ENCODE results near the gene SLC16A3. TPM values are rescaled to one million over a fixed set of nuclear protein-coding genes. Genes with fewer than 3 reads are reported as not detected.

The SLC16A3 gene
- total and polyA plus RNA-seq, 9 of the 15 experiments (the other 6 are each of a cell fraction or from before 2014, with no cell fraction given): 0.11 to 5.4 (median 1.2) TPM; not detected in 2

GRCh38 chr17:82236142-82236971 is 7.5 kb downstream of the SLC16A3 start (continued):
- TF ChIP-seq NCOA1 (IDR thresholded peaks at IDR 0.05; ENCODE audit: low read depth): no peak
- no peak for TF ChIP-seq ZNF766 (CRISPR knock-in tag; conservative IDR thresholded peaks at IDR 0.05)
- no peak for TF ChIP-seq THRAP3 (IDR thresholded peaks at IDR 0.05; ENCODE audit: borderline replicate concordance)
- no peak for TF ChIP-seq MCM7 (IDR thresholded peaks at IDR 0.05)
- 0 out of 2 replicates have a peak, but pooled peaks have one; percentile 26 for TF ChIP-seq RERE (CRISPR knock-in tag; IDR thresholded peaks at IDR 0.05; ENCODE audit: borderline replicate concordance)
- peak; percentile 37; the same call in 1 of the 2 replicates for TF ChIP-seq EP400 (IDR thresholded peaks at IDR 0.05)
- TF ChIP-seq CAMTA2 (CRISPR knock-in tag; conservative IDR thresholded peaks at IDR 0.05): no peak
- TF ChIP-seq TCFL5 (CRISPR knock-in tag; conservative IDR thresholded peaks at IDR 0.05): no peak
- TF ChIP-seq ZBTB40 (IDR thresholded peaks at IDR 0.05): no peak
- TF ChIP-seq ZBTB40 (CRISPR knock-in tag; IDR thresholded peaks at IDR 0.05): no peak
- TF ChIP-seq PREB (CRISPR knock-in tag; IDR thresholded peaks at IDR 0.05): no peak
- TF ChIP-seq LARP7 (IDR thresholded peaks at IDR 0.05): no peak
- TF ChIP-seq BMI1 (IDR thresholded peaks at IDR 0.05; ENCODE audit: low read length): no peak
